ENCODE data around the gene BHLHE23. TPM values are rescaled to one million over a fixed set of nuclear protein-coding genes. Genes with fewer than 3 reads are reported as not detected.

Gene BHLHE23
- total and polyA plus RNA-seq, 12 donors: 0.03 TPM; not detected in 11

DNA sequence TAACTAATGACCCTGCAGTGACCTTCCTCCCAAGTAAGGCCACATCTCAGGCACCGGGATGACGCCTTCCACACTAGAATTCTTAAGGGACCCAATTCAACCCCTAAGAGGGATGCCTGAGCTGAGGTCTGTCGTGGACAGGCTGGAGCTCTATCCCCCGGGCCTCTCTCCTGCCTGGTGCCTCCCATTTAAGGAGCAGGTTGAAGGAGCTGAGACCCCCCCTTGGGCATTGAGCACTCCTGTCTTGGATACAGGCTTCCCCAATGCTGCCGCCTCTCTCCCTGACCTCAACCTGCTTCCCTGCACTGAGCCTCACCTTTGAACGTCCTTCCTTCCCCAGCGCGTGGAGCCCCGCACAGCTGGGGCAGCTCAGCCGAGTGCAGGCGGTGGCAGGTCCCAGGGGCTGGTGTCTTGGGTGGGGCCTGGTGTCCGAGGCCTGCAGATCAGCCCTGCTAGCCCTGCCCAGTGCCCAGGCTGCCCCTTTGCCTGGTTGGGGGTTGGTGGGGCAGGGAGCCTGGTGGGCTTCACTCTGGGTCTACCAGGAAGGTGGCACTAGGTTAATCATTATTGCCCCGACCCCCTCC is 19.9 kb upstream of the BHLHE23 start:
- Histone ChIP-seq H3K27ac (no peak overlapping the region), H3K9me3 (no peaks in the 10 kb centered on the region), H3K4me3 (no peak overlapping the region), H3K27me3 (peaks cover 47 to 97% (median 95%) of the 10 kb centered on the region in 7 donors), H3K4me1 (peaks cover 0 to 9% (median 0%) of the 10 kb centered on the region in 9 donors), H3K36me3 (no peaks in the 10 kb centered on the region)
- 59 to 62% methylated on average over 13 of the region's 13 CpGs for WGBS, 2 donors
- intact Hi-C loops (cut with DNase I): no loop called here
- TF ChIP-seq, protein P1, sequence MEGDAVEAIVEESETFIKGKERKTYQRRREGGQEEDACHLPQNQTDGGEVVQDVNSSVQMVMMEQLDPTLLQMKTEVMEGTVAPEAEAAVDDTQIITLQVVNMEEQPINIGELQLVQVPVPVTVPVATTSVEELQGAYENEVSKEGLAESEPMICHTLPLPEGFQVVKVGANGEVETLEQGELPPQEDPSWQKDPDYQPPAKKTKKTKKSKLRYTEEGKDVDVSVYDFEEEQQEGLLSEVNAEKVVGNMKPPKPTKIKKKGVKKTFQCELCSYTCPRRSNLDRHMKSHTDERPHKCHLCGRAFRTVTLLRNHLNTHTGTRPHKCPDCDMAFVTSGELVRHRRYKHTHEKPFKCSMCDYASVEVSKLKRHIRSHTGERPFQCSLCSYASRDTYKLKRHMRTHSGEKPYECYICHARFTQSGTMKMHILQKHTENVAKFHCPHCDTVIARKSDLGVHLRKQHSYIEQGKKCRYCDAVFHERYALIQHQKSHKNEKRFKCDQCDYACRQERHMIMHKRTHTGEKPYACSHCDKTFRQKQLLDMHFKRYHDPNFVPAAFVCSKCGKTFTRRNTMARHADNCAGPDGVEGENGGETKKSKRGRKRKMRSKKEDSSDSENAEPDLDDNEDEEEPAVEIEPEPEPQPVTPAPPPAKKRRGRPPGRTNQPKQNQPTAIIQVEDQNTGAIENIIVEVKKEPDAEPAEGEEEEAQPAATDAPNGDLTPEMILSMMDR (IDR thresholded peaks at IDR 0.05): no peak
- ATAC-seq (no peak), DNase-seq (peak in 1 of 2 donors; percentile 1)

DNA sequence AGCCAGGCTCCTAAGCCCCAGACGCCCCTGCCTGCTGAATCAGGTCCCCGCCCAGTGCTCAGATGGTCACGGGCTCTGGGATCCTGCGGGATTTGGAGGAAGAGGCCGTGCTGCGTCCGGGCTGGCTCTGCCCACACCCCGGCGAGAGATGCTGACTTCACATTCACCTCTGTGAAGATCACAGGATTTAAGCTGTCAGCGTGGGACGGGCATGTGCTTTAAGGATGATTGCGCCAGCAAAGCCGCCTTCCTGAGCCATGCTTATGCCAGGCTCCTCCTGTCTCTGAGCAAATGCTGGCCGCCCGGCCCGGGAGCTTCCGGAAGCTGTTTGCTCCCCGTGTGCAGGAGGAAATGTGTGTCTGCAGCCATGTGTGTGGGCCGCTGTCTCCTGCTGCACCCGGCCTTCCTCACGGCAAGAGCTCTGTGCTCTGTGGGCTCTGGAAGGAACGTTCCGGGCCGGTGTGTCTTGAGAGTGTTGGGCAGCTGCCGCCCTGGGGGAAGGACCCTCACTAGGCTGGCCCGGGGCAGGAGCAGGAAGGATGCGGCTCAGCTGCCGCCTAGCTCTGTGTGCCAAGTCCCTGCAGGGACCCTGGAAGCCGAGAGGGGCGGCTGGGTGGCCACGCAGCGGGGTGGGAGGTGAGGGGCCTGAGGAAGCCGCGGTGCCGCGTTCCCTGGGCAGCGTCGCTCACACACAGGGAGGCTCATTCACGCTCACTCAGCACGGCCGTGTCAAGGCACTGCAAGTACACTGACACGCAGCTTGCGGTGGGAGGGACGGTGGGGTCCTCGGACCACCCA is 19.0 kb upstream of the BHLHE23 start:
- H3K9me3 ChIP-seq: peaks cover 0 to 3% (median 0%) of the 10 kb centered on the region in 11 donors
- peak overlapping the region in 2 of 10 donors; percentile 20 to 23 for H3K4me3 ChIP-seq
- peaks cover 0 to 9% (median 0%) of the 10 kb centered on the region in 9 donors for H3K4me1 ChIP-seq
- peak in 1 of 2 donors; percentile 9 for DNase-seq
- no peak overlapping the region for H3K27ac ChIP-seq
- TF ChIP-seq, protein P1 (IDR thresholded peaks at IDR 0.05): no peak
- peaks cover 43 to 97% (median 94%) of the 10 kb centered on the region in 7 donors for H3K27me3 ChIP-seq
- ATAC-seq: peak in 1 of 8 donors; percentile 27
- intact Hi-C loops (cut with DNase I): no loop called here
- WGBS, 2 donors: 30 to 34% methylated on average over 45 of the region's 45 CpGs
- H3K36me3 ChIP-seq: no peaks in the 10 kb centered on the region

DNA sequence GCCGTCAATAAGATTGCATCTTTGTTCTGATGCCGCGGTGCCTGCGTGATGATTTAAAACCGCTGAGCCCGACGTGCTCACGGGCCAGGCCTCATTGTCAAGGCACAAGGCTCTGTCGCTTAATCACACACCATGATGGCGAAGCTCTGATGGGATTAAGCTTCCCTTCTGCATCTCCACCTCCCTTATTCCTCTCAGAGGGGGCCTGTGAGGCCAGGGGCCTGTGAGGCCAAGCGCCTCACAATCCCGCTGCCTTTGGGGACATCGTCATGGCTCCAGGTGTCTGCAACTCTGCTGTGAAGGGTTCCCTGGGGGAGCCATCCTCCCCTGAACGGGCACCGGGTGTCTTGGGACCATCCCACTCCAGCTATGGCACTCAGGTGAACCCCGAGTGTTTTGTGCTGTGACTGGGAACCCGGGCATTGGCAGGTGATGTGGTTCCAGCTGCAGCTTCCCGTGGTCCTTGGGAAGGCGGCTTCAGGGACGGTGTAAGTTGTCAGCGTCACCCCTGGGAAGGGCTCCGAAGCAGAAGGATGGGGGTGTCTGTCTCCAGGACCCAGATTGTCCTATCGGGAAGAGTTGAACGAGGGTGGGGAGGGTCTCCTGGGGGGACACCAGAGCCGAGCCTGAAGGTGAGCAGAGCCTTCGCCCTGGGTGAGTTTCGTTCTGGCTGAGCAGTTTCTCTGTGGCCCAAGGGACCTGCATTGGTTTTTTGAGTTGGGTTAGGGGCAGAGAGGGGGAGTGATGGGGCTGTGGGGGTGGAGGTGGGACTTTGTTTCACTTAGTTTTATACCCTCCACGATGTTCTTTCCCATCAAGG is 18.0 kb upstream of the BHLHE23 start:
- 75 to 77% methylated on average over 28 of the region's 28 CpGs for WGBS, 2 donors
- H3K27ac ChIP-seq: no peak overlapping the region
- H3K36me3 ChIP-seq: no peaks in the 10 kb centered on the region
- TF ChIP-seq, protein P1 (IDR thresholded peaks at IDR 0.05): no peak
- no peak overlapping the region for H3K4me3 ChIP-seq
- intact Hi-C loops (cut with DNase I): no loop called here
- DNase-seq (no peak), ATAC-seq (no peak)
- peaks cover 34 to 93% (median 88%) of the 10 kb centered on the region in 7 donors for H3K27me3 ChIP-seq
- H3K9me3 ChIP-seq: peaks cover 0 to 12% (median 0%) of the 10 kb centered on the region in 11 donors
- peaks cover 0 to 9% (median 0%) of the 10 kb centered on the region in 9 donors for H3K4me1 ChIP-seq
